Measurements from ENCODE around the gene LEF1.

Gene LEF1

DNA sequence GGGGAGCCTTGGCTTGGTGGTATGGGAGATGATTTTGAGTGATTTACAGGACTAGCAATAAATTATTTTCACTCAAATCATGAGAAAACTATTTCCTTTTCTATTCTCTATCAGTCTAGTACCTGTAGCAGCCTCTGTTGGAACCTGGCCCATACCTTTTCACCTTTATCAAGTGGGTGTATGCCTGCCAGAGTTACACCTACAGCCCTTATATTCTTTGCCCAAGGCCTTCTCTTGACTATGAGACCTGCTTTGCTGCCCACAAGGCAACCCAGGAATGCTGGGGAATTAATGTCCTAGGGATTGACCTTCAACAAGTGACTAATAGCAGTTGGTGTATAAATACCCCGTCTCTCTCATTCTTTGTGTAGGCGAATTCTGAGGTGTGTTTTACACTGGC is 20.0 kb upstream of the LEF1 start:
- TF ChIP-seq, protein P1, sequence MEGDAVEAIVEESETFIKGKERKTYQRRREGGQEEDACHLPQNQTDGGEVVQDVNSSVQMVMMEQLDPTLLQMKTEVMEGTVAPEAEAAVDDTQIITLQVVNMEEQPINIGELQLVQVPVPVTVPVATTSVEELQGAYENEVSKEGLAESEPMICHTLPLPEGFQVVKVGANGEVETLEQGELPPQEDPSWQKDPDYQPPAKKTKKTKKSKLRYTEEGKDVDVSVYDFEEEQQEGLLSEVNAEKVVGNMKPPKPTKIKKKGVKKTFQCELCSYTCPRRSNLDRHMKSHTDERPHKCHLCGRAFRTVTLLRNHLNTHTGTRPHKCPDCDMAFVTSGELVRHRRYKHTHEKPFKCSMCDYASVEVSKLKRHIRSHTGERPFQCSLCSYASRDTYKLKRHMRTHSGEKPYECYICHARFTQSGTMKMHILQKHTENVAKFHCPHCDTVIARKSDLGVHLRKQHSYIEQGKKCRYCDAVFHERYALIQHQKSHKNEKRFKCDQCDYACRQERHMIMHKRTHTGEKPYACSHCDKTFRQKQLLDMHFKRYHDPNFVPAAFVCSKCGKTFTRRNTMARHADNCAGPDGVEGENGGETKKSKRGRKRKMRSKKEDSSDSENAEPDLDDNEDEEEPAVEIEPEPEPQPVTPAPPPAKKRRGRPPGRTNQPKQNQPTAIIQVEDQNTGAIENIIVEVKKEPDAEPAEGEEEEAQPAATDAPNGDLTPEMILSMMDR (IDR thresholded peaks at IDR 0.05; ENCODE audit: low read depth, low read length), result no peak
- no peak for TF ChIP-seq EZH2phosphoT487 (IDR thresholded peaks at IDR 0.05; ENCODE audit: low read depth)
- H3K4me2 ChIP-seq (ENCODE audit: low read length), result no peak overlapping the region
- no peak overlapping the region for H2AFZ ChIP-seq (ENCODE audit: low read depth, low read length)
- H3K4me3 ChIP-seq (ENCODE audit: low read length), result no peak overlapping the region
- H3K4me1 ChIP-seq (ENCODE audit: low read length), result no peaks in the 10 kb centered on the region
- no peaks in the 10 kb centered on the region for H3K36me3 ChIP-seq (replicated peaks; ENCODE audit: low read depth, low read length)
- H3K9ac ChIP-seq (ENCODE audit: low read length), result no peak overlapping the region
- no peaks in the 10 kb centered on the region for H3K79me2 ChIP-seq (ENCODE audit: low read length)
- H3K9me3 ChIP-seq (ENCODE audit: insufficient read depth, low read length), result no peaks in the 10 kb centered on the region
- no peaks in the 10 kb centered on the region for H4K20me1 ChIP-seq (ENCODE audit: insufficient read depth, low read length)
- no peaks in the 10 kb centered on the region for H3K27me3 ChIP-seq (ENCODE audit: low read depth, low read length)
- H3K27ac ChIP-seq (ENCODE audit: low read length), result no peak overlapping the region

DNA sequence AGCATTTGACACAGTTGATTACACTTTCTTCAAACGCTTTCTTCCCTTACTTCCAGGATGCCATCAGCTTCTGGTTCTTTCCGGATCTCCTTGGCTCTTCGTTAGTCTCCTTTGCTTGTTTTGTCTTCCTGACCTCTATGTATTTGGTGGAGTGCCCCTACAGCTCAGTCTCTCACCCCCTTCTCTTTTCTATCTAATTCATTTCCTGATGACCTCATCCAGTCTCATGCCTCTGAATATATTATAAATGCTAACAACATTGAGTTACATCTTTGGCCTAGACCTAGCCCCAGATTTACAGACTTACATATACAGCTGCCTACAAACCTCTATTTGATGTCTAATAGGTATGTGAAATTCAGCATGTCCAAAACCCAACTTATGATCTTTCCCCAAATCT is 16.5 kb upstream of the LEF1 start:
- H3K9ac ChIP-seq (ENCODE audit: low read length), result no peak overlapping the region
- no peak overlapping the region for H3K4me3 ChIP-seq (ENCODE audit: low read length)
- no peak overlapping the region for H3K4me2 ChIP-seq (ENCODE audit: low read length)
- TF ChIP-seq EZH2phosphoT487 (IDR thresholded peaks at IDR 0.05; ENCODE audit: low read depth), result no peak
- TF ChIP-seq, protein P1 (IDR thresholded peaks at IDR 0.05; ENCODE audit: low read depth, low read length), result no peak
- no peaks in the 10 kb centered on the region for H3K36me3 ChIP-seq (replicated peaks; ENCODE audit: low read depth, low read length)
- H3K79me2 ChIP-seq (ENCODE audit: low read length), result no peaks in the 10 kb centered on the region
- H3K27me3 ChIP-seq (ENCODE audit: low read depth, low read length), result no peaks in the 10 kb centered on the region
- H3K4me1 ChIP-seq (ENCODE audit: low read length), result no peaks in the 10 kb centered on the region
- H2AFZ ChIP-seq (ENCODE audit: low read depth, low read length), result no peak overlapping the region
- no peaks in the 10 kb centered on the region for H3K9me3 ChIP-seq (ENCODE audit: insufficient read depth, low read length)
- H4K20me1 ChIP-seq (ENCODE audit: insufficient read depth, low read length), result no peaks in the 10 kb centered on the region
- H3K27ac ChIP-seq (ENCODE audit: low read length), result no peak overlapping the region

DNA sequence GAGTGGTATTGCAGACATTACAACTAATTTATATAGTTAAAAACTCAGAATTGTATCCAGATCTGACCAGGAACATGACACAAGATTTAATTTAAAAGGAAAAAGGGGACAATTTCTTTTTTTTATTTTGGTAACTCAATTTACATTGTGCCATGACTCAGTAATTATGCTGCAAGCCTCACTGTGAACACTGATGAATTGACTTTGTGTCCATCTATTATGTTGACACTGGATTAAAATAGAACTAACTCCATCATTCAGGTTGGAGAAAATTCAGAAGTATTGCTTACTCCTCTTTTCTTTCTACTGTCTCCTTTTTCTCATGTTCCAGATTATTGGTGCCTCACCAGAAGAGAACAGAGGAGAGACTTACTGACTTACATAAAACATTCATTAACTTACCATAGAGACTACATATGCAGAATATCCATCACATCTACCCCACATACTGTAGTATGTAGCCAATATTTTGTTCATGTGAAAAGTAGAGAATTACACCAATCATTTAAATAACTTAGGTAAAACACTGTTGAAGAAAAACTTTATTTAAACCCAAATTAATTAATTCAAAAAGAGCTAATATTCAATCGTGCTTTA is 15.8 kb upstream of the LEF1 start:
- H3K4me3 ChIP-seq (ENCODE audit: low read length), result no peak overlapping the region
- H3K9ac ChIP-seq (ENCODE audit: low read length), result no peak overlapping the region
- H3K9me3 ChIP-seq (ENCODE audit: insufficient read depth, low read length), result no peaks in the 10 kb centered on the region
- no peak overlapping the region for H2AFZ ChIP-seq (ENCODE audit: low read depth, low read length)
- H3K27me3 ChIP-seq (ENCODE audit: low read depth, low read length), result no peaks in the 10 kb centered on the region
- H3K4me2 ChIP-seq (ENCODE audit: low read length), result no peak overlapping the region
- H3K27ac ChIP-seq (ENCODE audit: low read length), result no peak overlapping the region
- TF ChIP-seq, protein P1 (IDR thresholded peaks at IDR 0.05; ENCODE audit: low read depth, low read length), result no peak
- TF ChIP-seq EZH2phosphoT487 (IDR thresholded peaks at IDR 0.05; ENCODE audit: low read depth), result no peak
- no peaks in the 10 kb centered on the region for H3K36me3 ChIP-seq (replicated peaks; ENCODE audit: low read depth, low read length)
- no peaks in the 10 kb centered on the region for H3K4me1 ChIP-seq (ENCODE audit: low read length)
- no peaks in the 10 kb centered on the region for H4K20me1 ChIP-seq (ENCODE audit: insufficient read depth, low read length)
- H3K79me2 ChIP-seq (ENCODE audit: low read length), result no peaks in the 10 kb centered on the region

DNA sequence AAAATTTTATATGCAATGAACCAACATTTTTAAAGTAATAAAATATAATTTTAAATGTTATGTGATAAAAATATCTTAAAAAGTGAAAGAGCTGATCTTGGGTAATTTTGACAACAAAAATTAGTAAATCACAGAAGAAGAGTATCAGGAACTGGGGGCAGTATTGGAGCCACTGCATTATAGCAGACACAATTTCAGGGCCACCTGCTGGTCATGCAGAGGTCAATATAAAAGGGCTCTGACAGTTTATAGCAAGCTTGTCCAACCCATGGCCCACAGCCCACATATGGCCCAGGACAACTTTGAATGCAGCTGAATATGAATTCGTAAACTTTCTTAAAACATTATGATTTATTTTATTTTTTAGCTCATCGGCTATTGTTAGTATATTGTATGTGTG is 13.0 kb upstream of the LEF1 start:
- no peaks in the 10 kb centered on the region for H4K20me1 ChIP-seq (ENCODE audit: insufficient read depth, low read length)
- H2AFZ ChIP-seq (ENCODE audit: low read depth, low read length), result no peak overlapping the region

More for the DNA sequence above, 13.0 kb upstream of the LEF1 start:
- peaks cover 3% of the 10 kb centered on the region for H3K36me3 ChIP-seq (replicated peaks; ENCODE audit: low read depth, low read length)
- H3K27ac ChIP-seq (ENCODE audit: low read length), result no peak overlapping the region
- no peaks in the 10 kb centered on the region for H3K27me3 ChIP-seq (ENCODE audit: low read depth, low read length)
- TF ChIP-seq, protein P1 (IDR thresholded peaks at IDR 0.05; ENCODE audit: low read depth, low read length), result peak; percentile 34
- no peak for TF ChIP-seq EZH2phosphoT487 (IDR thresholded peaks at IDR 0.05; ENCODE audit: low read depth)
- H3K9me3 ChIP-seq (ENCODE audit: insufficient read depth, low read length), result no peaks in the 10 kb centered on the region
- no peak overlapping the region for H3K9ac ChIP-seq (ENCODE audit: low read length)
- no peak overlapping the region for H3K4me3 ChIP-seq (ENCODE audit: low read length)
- no peaks in the 10 kb centered on the region for H3K4me1 ChIP-seq (ENCODE audit: low read length)
- no peak overlapping the region for H3K4me2 ChIP-seq (ENCODE audit: low read length)
- H3K79me2 ChIP-seq (ENCODE audit: low read length), result no peaks in the 10 kb centered on the region
